ENCODE results near the gene FGF22. TPM values are rescaled to one million over a fixed set of nuclear protein-coding genes. Genes with fewer than 3 reads are reported as not detected.

Gene FGF22
- total and polyA plus RNA-seq, 2 of the 13 experiments (the other 11 are each of a cell fraction or from before 2014, with no cell fraction given): 0.24 TPM; not detected in 1

DNA sequence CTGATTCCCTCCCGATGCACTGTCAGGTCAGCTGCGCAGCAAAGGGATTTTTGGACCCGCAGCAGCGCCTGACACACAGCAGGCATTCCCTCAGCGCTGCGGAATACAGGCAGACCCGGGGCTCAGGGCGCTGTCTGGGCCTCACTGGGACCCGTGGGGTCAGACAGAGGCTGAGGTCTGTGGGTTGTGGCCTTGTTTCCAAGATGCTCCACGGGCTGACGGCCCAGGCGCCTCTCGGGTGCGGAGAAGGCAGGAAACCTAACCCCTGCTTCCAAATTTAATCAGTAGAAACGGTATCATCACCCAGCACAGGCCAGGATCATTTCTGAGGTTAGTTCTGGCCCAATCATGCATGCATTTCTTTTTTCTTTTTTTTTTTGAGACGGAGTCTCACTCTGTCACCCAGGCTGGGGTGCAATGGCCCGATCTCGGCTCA is 24.0 kb downstream of the FGF22 start (continued):
- TF ChIP-seq, protein P1, sequence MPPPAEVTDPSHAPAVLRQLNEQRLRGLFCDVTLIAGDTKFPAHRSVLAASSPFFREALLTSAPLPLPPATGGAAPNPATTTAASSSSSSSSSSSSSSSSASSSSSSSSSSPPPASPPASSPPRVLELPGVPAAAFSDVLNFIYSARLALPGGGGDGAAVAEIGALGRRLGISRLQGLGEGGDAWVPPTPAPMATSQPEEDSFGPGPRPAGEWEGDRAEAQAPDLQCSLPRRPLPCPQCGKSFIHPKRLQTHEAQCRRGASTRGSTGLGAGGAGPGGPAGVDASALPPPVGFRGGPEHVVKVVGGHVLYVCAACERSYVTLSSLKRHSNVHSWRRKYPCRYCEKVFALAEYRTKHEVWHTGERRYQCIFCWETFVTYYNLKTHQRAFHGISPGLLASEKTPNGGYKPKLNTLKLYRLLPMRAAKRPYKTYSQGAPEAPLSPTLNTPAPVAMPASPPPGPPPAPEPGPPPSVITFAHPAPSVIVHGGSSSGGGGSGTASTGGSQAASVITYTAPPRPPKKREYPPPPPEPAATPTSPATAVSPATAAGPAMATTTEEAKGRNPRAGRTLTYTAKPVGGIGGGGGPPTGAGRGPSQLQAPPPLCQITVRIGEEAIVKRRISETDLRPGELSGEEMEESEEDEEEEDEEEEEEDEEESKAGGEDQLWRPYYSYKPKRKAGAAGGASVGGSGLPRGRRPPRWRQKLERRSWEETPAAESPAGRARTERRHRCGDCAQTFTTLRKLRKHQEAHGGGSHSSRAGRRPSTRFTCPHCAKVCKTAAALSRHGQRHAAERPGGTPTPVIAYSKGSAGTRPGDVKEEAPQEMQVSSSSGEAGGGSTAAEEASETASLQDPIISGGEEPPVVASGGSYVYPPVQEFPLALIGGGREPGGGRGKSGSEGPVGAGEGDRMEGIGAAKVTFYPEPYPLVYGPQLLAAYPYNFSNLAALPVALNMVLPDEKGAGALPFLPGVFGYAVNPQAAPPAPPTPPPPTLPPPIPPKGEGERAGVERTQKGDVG (CRISPR knock-in tag; IDR thresholded peaks at IDR 0.05; ENCODE audit: borderline replicate concordance): no peak; the same call in 1 of the 2 replicates
- TF ChIP-seq, protein P2, sequence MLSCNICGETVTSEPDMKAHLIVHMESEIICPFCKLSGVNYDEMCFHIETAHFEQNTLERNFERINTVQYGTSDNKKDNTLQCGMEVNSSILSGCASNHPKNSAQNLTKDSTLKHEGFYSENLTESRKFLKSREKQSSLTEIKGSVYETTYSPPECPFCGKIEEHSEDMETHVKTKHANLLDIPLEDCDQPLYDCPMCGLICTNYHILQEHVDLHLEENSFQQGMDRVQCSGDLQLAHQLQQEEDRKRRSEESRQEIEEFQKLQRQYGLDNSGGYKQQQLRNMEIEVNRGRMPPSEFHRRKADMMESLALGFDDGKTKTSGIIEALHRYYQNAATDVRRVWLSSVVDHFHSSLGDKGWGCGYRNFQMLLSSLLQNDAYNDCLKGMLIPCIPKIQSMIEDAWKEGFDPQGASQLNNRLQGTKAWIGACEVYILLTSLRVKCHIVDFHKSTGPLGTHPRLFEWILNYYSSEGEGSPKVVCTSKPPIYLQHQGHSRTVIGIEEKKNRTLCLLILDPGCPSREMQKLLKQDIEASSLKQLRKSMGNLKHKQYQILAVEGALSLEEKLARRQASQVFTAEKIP (CRISPR knock-in tag; IDR thresholded peaks at IDR 0.05; ENCODE audit: borderline replicate concordance): no peak
- TF ChIP-seq, protein P3, sequence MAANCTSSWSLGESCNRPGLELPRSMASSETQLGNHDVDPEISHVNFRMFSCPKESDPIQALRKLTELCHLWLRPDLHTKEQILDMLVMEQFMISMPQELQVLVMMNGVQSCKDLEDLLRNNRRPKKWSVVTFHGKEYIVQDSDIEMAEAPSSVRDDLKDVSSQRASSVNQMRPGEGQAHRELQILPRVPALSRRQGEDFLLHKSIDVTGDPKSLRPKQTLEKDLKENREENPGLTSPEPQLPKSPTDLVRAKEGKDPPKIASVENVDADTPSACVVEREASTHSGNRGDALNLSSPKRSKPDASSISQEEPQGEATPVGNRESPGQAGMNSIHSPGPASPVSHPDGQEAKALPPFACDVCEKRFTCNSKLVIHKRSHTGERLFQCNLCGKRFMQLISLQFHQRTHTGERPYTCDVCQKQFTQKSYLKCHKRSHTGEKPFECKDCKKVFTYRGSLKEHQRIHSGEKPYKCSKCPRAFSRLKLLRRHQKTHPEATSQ (CRISPR knock-in tag; IDR thresholded peaks at IDR 0.05; ENCODE audit: borderline replicate concordance): no peak
- TF ChIP-seq ATM (IDR thresholded peaks at IDR 0.05; ENCODE audit: borderline replicate concordance) (no peak), NCOA1 (CRISPR knock-in tag; IDR thresholded peaks at IDR 0.05) (no peak), ZBTB38 (CRISPR knock-in tag; IDR thresholded peaks at IDR 0.05) (peak; percentile 96), ZNF382 (CRISPR knock-in tag; IDR thresholded peaks at IDR 0.05; ENCODE audit: borderline replicate concordance) (no peak), ZFP37 (CRISPR knock-in tag; IDR thresholded peaks at IDR 0.05; ENCODE audit: borderline replicate concordance) (no peak), ZNF761 (CRISPR knock-in tag; conservative IDR thresholded peaks at IDR 0.05) (no peak), ZNF564 (CRISPR knock-in tag; IDR thresholded peaks at IDR 0.05) (no peak), TCF12 (IDR thresholded peaks at IDR 0.05) (no peak), TCF12 (CRISPR knock-in tag; IDR thresholded peaks at IDR 0.05) (no peak), STAG1 (CRISPR knock-in tag; IDR thresholded peaks at IDR 0.05) (no peak), FIP1L1 (IDR thresholded peaks at IDR 0.05; ENCODE audit: borderline replicate concordance, insufficient read depth, low read depth, low read length) (no peak), FOXP1 (IDR thresholded peaks at IDR 0.05) (no peak), FOXP1 (CRISPR knock-in tag; IDR thresholded peaks at IDR 0.05) (no peak), EED (CRISPR knock-in tag; IDR thresholded peaks at IDR 0.05) (no peak)
- TF ChIP-seq, protein P4, sequence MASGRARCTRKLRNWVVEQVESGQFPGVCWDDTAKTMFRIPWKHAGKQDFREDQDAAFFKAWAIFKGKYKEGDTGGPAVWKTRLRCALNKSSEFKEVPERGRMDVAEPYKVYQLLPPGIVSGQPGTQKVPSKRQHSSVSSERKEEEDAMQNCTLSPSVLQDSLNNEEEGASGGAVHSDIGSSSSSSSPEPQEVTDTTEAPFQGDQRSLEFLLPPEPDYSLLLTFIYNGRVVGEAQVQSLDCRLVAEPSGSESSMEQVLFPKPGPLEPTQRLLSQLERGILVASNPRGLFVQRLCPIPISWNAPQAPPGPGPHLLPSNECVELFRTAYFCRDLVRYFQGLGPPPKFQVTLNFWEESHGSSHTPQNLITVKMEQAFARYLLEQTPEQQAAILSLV (CRISPR knock-in tag; IDR thresholded peaks at IDR 0.05; ENCODE audit: borderline replicate concordance): no peak
- TF ChIP-seq, protein P5, sequence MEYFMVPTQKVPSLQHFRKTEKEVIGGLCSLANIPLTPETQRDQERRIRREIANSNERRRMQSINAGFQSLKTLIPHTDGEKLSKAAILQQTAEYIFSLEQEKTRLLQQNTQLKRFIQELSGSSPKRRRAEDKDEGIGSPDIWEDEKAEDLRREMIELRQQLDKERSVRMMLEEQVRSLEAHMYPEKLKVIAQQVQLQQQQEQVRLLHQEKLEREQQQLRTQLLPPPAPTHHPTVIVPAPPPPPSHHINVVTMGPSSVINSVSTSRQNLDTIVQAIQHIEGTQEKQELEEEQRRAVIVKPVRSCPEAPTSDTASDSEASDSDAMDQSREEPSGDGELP (IDR thresholded peaks at IDR 0.05; ENCODE audit: borderline replicate concordance, low read depth): peak; percentile 75; the same call in 1 of the 2 replicates
- TF ChIP-seq, protein P6, sequence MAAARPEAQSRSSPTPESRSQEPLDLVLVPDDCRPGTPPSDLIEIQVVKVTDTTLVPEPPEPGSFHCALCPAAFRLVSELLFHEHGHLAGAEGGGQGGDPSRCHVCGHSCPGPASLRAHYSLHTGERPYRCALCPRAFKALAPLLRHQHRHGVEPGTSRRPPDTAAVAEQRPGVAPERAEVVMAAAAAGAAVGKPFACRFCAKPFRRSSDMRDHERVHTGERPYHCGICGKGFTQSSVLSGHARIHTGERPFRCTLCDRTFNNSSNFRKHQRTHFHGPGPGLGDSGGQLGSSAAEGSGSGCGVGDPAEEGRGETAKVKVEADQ (CRISPR knock-in tag; IDR thresholded peaks at IDR 0.05; ENCODE audit: borderline replicate concordance): no peak
- TF ChIP-seq, protein P7, sequence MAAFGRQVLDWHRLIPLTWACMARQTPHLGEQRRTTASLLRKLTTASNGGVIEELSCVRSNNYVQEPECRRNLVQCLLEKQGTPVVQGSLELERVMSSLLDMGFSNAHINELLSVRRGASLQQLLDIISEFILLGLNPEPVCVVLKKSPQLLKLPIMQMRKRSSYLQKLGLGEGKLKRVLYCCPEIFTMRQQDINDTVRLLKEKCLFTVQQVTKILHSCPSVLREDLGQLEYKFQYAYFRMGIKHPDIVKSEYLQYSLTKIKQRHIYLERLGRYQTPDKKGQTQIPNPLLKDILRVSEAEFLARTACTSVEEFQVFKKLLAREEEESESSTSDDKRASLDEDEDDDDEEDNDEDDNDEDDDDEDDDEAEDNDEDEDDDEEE (CRISPR knock-in tag; IDR thresholded peaks at IDR 0.05): no peak
